ENCODE measurements around the gene HMBS. TPM values are rescaled to one million over a fixed set of nuclear protein-coding genes. Genes with fewer than 3 reads are reported as not detected.
"Not testable (repeated sequence)": the region's sequence is repeated elsewhere in the genome, so short reads cannot be mapped to it uniquely, and the experiment has no call there.

Gene HMBS
- total RNA-seq, 1 experiment from 2014 or later, result 94.9 TPM

GRCh38 chr11:119057000-119057769, 27.5 kb upstream of the HMBS start, which contains the start of gene HYOU1:
Gene HYOU1, minus strand, starts transcription at chr11:119057205. Its CDS starts 1,045 bp downstream, at chr11:119056160.
- Histone ChIP-seq H3K27me3 (replicated peaks; ENCODE audit: control insufficient read depth, insufficient read depth, low read length) (no peaks in the 10 kb centered on the region), H3K9me3 (no peaks in the 10 kb centered on the region), H3K4me3 (ENCODE audit: low read depth, low read length) (peak within 1 kb of the TSS; percentile 94), H3K36me3 (ENCODE audit: control insufficient read depth, insufficient read depth, low read length) (peaks cover 12% of the 10 kb centered on the region), H3K4me1 (peaks cover 10% of the 10 kb centered on the region)
- Mint-ChIP-seq H3K4me3 (ENCODE audit: unreplicated experiment) (peak within 1 kb of the TSS; percentile 88), H3K27me3 (ENCODE audit: insufficient read depth, unreplicated experiment) (no peaks in the 10 kb centered on the region), H3K27ac (ENCODE audit: unreplicated experiment) (peak within 1 kb of the TSS; percentile 98), H3K9me3 (ENCODE audit: unreplicated experiment) (no peaks in the 10 kb centered on the region), H3K4me1 (ENCODE audit: low read depth, unreplicated experiment) (peaks cover 20% of the 10 kb centered on the region), H3K36me3 (ENCODE audit: insufficient read depth, unreplicated experiment) (peaks cover 53% of the 10 kb centered on the region)
- ChIA-PET CTCF (interaction anchor here (0.7 to 3.5 kb wide), 4 partner anchors 10 to 128 kb away, joined by 3 to 25 read pairs (median 4); partner anchors contain the start of genes NHERF4 and VPS11), POLR2A (interaction anchor here (0.6 to 2.0 kb wide), 12 partner anchors 8 to 104 kb away, joined by 3 to 21 read pairs (median 4); partner anchors contain the start of genes DPAGT1, HMBS, SLC37A4 and VPS11)
- peak; percentile 100 for DNase-seq
- intact Hi-C loops (cut with micrococcal nuclease; ENCODE audit: unreplicated experiment), result loop anchor here (1.0 kb wide), 5 partner anchors 10 to 59 kb away; partner anchors contain the start of genes CENATAC, RPS25, SLC37A4 and TRAPPC4
- peak; percentile 32 to 77 for TF ChIP-seq CTCF (IDR thresholded peaks at IDR 0.05; ENCODE audit: insufficient read depth in 1 of 2, low read depth in 1 of 2, low read length in 1 of 2, severe bottlenecking in 1 of 2, unreplicated experiment in 1 of 2)
- BruUV-seq (replicated peaks), result no TSS peak

GRCh38 chr11:119059128-119059527, 25.6 kb upstream of the HMBS start:
- H3K27ac Mint-ChIP-seq (ENCODE audit: unreplicated experiment); H3K4me3 ChIP-seq (ENCODE audit: low read depth, low read length); CTCF ChIA-PET; POLR2A ChIA-PET; BruUV-seq (replicated peaks); H3K9me3 Mint-ChIP-seq (ENCODE audit: unreplicated experiment); intact Hi-C loops (cut with micrococcal nuclease; ENCODE audit: unreplicated experiment); H3K27me3 Mint-ChIP-seq (ENCODE audit: insufficient read depth, unreplicated experiment); H3K27me3 ChIP-seq (replicated peaks; ENCODE audit: control insufficient read depth, insufficient read depth, low read length); H3K9me3 ChIP-seq; H3K36me3 ChIP-seq (ENCODE audit: control insufficient read depth, insufficient read depth, low read length); DNase-seq; H3K4me1 ChIP-seq: not testable (repeated sequence)
- Mint-ChIP-seq H3K4me3 (ENCODE audit: unreplicated experiment) (peak overlapping the region; percentile 88), H3K4me1 (ENCODE audit: low read depth, unreplicated experiment) (peaks cover 20% of the 10 kb centered on the region), H3K36me3 (ENCODE audit: insufficient read depth, unreplicated experiment) (peaks cover 34% of the 10 kb centered on the region)

- Mint-ChIP-seq H3K9me3 (ENCODE audit: unreplicated experiment) (no peaks in the 10 kb centered on the region), H3K36me3 (ENCODE audit: insufficient read depth, unreplicated experiment) (peaks cover 12% of the 10 kb centered on the region), H3K27me3 (ENCODE audit: insufficient read depth, unreplicated experiment) (no peaks in the 10 kb centered on the region), H3K27ac (ENCODE audit: unreplicated experiment) (no peak overlapping the region), H3K4me3 (ENCODE audit: unreplicated experiment) (no peak overlapping the region), H3K4me1 (ENCODE audit: low read depth, unreplicated experiment) (peaks cover 12% of the 10 kb centered on the region)
- Histone ChIP-seq H3K36me3 (ENCODE audit: control insufficient read depth, insufficient read depth, low read length) (no peaks in the 10 kb centered on the region), H3K9me3 (no peaks in the 10 kb centered on the region), H3K27me3 (replicated peaks; ENCODE audit: control insufficient read depth, insufficient read depth, low read length) (no peaks in the 10 kb centered on the region), H3K4me3 (ENCODE audit: low read depth, low read length) (no peak overlapping the region), H3K4me1 (peaks cover 5% of the 10 kb centered on the region; the same call in 1 of the 2 replicates)
- CTCF ChIA-PET, result no interaction called here
- POLR2A ChIA-PET, result interaction anchor here (0.6 kb wide), 1 partner anchor 30 kb away, joined by 3 read pairs; no protein-coding TSS in a partner anchor
- no peak for DNase-seq
- no peak for TF ChIP-seq CTCF (IDR thresholded peaks at IDR 0.05; ENCODE audit: insufficient read depth in 1 of 2, low read depth in 1 of 2, low read length in 1 of 2, severe bottlenecking in 1 of 2, unreplicated experiment in 1 of 2)
- intact Hi-C loops (cut with micrococcal nuclease; ENCODE audit: unreplicated experiment), result no loop called here
- no TSS peak for BruUV-seq (replicated peaks)
Observed at GRCh38 chr11:119061256-119061655, 23.4 kb upstream of the HMBS start.
